Mesendoderm (in vitro differentiated cells): ENCODE measurements around the gene MYH7.
A peak's percentile ranks its signal among the peaks of the same experiment; 100 is the strongest.

Experiments used
- DNase-seq: peaks from one replicate; pipeline ENCODE4 v3.0.0; 2013
- H2AK5ac ChIP-seq: 2 replicates; pipeline ENCODE4 v1.6.1; 2013; ENCODE audit warnings: low read length, inconsistent platforms
- H2BK120ac ChIP-seq: 2 replicates; pipeline ENCODE4 v1.6.1; 2013; ENCODE audit warnings: low read depth, mild to moderate bottlenecking, low read length, moderate library complexity, mixed read lengths
- H2BK15ac ChIP-seq: replicated peaks from 2 replicates; pipeline ENCODE4 v1.6.1; 2013; ENCODE audit warnings: low read depth, mild to moderate bottlenecking, moderate library complexity
- H2BK5ac ChIP-seq: 2 replicates; pipeline ENCODE4 v1.6.1; 2013; ENCODE audit warnings: low read length, inconsistent platforms
- H3K18ac ChIP-seq: 2 replicates; pipeline ENCODE4 v1.6.1; 2013; ENCODE audit warnings: mild to moderate bottlenecking, low read length, mixed read lengths
- H3K23ac ChIP-seq: one replicate; pipeline ENCODE4 v1.6.1; 2013; ENCODE audit warnings: low read length
- H3K27ac ChIP-seq: 2 replicates; pipeline ENCODE4 v1.5.1; 2013; ENCODE audit warnings: low read depth, mild to moderate bottlenecking, inconsistent platforms, low read length, moderate library complexity
- H3K27me3 ChIP-seq: 2 replicates; pipeline ENCODE4 v1.6.1; 2013; ENCODE audit warnings: low read length, control low read depth, mild to moderate bottlenecking, inconsistent platforms; ENCODE audit not compliant: insufficient read depth, poor library complexity
- H3K36me3 ChIP-seq: 2 replicates; pipeline ENCODE4 v1.6.1; 2013; ENCODE audit warnings: low read length, inconsistent platforms; ENCODE audit not compliant: control insufficient read depth, insufficient read depth
- H3K4ac ChIP-seq: one replicate; pipeline ENCODE4 v1.6.1; 2013; ENCODE audit warnings: low read depth, mild to moderate bottlenecking, low read length, moderate library complexity
- H3K4me1 ChIP-seq: 2 replicates; pipeline ENCODE4 v1.6.1; 2013; ENCODE audit warnings: low read depth, low read length, inconsistent platforms; ENCODE audit not compliant: control insufficient read depth
- H3K4me2 ChIP-seq: 2 replicates; pipeline ENCODE4 v1.6.1; 2013; ENCODE audit warnings: low read length
- H3K4me3 ChIP-seq: 2 replicates; pipeline ENCODE4 v1.5.1; 2013; ENCODE audit warnings: mild to moderate bottlenecking, low read length
- H3K56ac ChIP-seq: one replicate; pipeline ENCODE4 v1.6.1; 2013; ENCODE audit warnings: low read length
- H3K79me1 ChIP-seq: 2 replicates; pipeline ENCODE4 v1.6.1; 2013; ENCODE audit warnings: low read length, inconsistent platforms
- H3K79me2 ChIP-seq: 2 replicates; pipeline ENCODE4 v1.6.1; 2013; ENCODE audit warnings: mild to moderate bottlenecking, low read length; ENCODE audit not compliant: control insufficient read depth, insufficient read depth
- H3K9ac ChIP-seq: 2 replicates; pipeline ENCODE4 v1.6.1; 2013; ENCODE audit warnings: low read length, inconsistent platforms
- H4K5ac ChIP-seq: one replicate; pipeline ENCODE4 v1.6.1; 2013; ENCODE audit warnings: low read length
- H4K8ac ChIP-seq: one replicate; pipeline ENCODE4 v1.6.1; 2013; ENCODE audit warnings: low read depth, mild to moderate bottlenecking, control low read depth, low read length, moderate library complexity
- WGBS: extraction: QIAGEN DNeasy Blood & Tissue Kit; methylation state at CpG from one replicate; pipeline ENCODE4 v1.1.7; 2013; ENCODE audit warnings: low lambda C conversion rate, missing lambda C conversion rate; ENCODE audit not compliant: insufficient coverage; ENCODE audit errors: extremely low coverage; 5-methylcytosine and 5-hydroxymethylcytosine counted together

MYH7 gene

GRCh38 chr14:23371865-23372264 is 63.6 kb downstream of the MYH7 start:
- no peak overlapping the region for H4K5ac ChIP-seq
- no peak overlapping the region for H4K8ac ChIP-seq
- no peaks in the 10 kb centered on the region for H3K36me3 ChIP-seq
- H2AK5ac ChIP-seq = no peak overlapping the region
- H3K23ac ChIP-seq = no peak overlapping the region
- no peak overlapping the region for H2BK120ac ChIP-seq
- no peak overlapping the region for H2BK15ac ChIP-seq
- no peak overlapping the region for H3K4me2 ChIP-seq
- no peak overlapping the region for H3K9ac ChIP-seq
- no peak overlapping the region for H3K4ac ChIP-seq
- no peak for DNase-seq
- H3K4me3 ChIP-seq = no peak overlapping the region
- H3K4me1 ChIP-seq = peaks cover 4% of the 10 kb centered on the region
- no peaks in the 10 kb centered on the region for H3K79me1 ChIP-seq
- no peak overlapping the region for H2BK5ac ChIP-seq
- no peaks in the 10 kb centered on the region for H3K27me3 ChIP-seq
- no peaks in the 10 kb centered on the region for H3K79me2 ChIP-seq
- no peak overlapping the region for H3K18ac ChIP-seq
- H3K56ac ChIP-seq = no peak overlapping the region
- WGBS = no CpG with 5 or more reads among the region's 1 CpG
- H3K27ac ChIP-seq = no peak overlapping the region

GRCh38 chr14:23370221-23370620 is 65.2 kb downstream of the MYH7 start:
- Histone ChIP-seq H2AK5ac (no peak overlapping the region), H2BK15ac (no peak overlapping the region), H3K9ac (no peak overlapping the region), H3K79me1 (no peaks in the 10 kb centered on the region), H3K27ac (no peak overlapping the region), H3K4me1 (peaks cover 2% of the 10 kb centered on the region), H3K56ac (no peak overlapping the region), H3K4me3 (no peak overlapping the region), H2BK5ac (no peak overlapping the region), H4K8ac (no peak overlapping the region), H3K23ac (no peak overlapping the region), H3K4me2 (no peak overlapping the region), H3K4ac (no peak overlapping the region), H4K5ac (no peak overlapping the region), H3K18ac (no peak overlapping the region), H2BK120ac (no peak overlapping the region), H3K79me2 (no peaks in the 10 kb centered on the region), H3K36me3 (no peaks in the 10 kb centered on the region), H3K27me3 (no peaks in the 10 kb centered on the region)
- WGBS = no CpG with 5 or more reads among the region's 1 CpG
- DNase-seq = no peak

- H2BK120ac ChIP-seq = no peak overlapping the region
- peak overlapping the region; percentile 71 for H2BK5ac ChIP-seq
- peak overlapping the region; percentile 55 for H3K4me2 ChIP-seq
- peaks cover 2% of the 10 kb centered on the region for H3K79me2 ChIP-seq
- no peak overlapping the region for H2AK5ac ChIP-seq
- no peak overlapping the region for H3K4me3 ChIP-seq
- peak overlapping the region; percentile 87 for H3K9ac ChIP-seq
- H3K56ac ChIP-seq = peak overlapping the region; percentile 93
- peak overlapping the region; percentile 39 for H3K4ac ChIP-seq
- DNase-seq = peak; percentile 94
- no peaks in the 10 kb centered on the region for H3K36me3 ChIP-seq
- no peak overlapping the region for H2BK15ac ChIP-seq
- H3K18ac ChIP-seq = peak overlapping the region; percentile 71
- H4K5ac ChIP-seq = no peak overlapping the region
- no CpG with 5 or more reads among the region's 34 CpGs for WGBS
- no peaks in the 10 kb centered on the region for H3K27me3 ChIP-seq
- peaks cover 11% of the 10 kb centered on the region for H3K79me1 ChIP-seq
- no peak overlapping the region for H3K23ac ChIP-seq
- H3K27ac ChIP-seq = peak overlapping the region; percentile 90
- no peak overlapping the region for H4K8ac ChIP-seq
- H3K4me1 ChIP-seq = peaks cover 5% of the 10 kb centered on the region
Measured at GRCh38 chr14:23366426-23366921, 69.0 kb downstream of the MYH7 start.

- H3K23ac ChIP-seq = peak overlapping the region; percentile 97
- H4K8ac ChIP-seq = peak overlapping the region; percentile 91
- H3K4me3 ChIP-seq = peak overlapping the region; percentile 80
- H3K18ac ChIP-seq = peak overlapping the region; percentile 98
- H3K4ac ChIP-seq = peak overlapping the region; percentile 98
- peak overlapping the region; percentile 33 for H2BK120ac ChIP-seq
- peak overlapping the region; percentile 40 for H4K5ac ChIP-seq
- H3K79me1 ChIP-seq = peaks cover 11% of the 10 kb centered on the region
- H3K27me3 ChIP-seq = no peaks in the 10 kb centered on the region
- H3K4me1 ChIP-seq = peaks cover 5% of the 10 kb centered on the region
- H3K9ac ChIP-seq = peak overlapping the region; percentile 97
- peak overlapping the region; percentile 86 for H2BK5ac ChIP-seq
- no peaks in the 10 kb centered on the region for H3K36me3 ChIP-seq
- H3K27ac ChIP-seq = peak overlapping the region; percentile 92
- no CpG with 5 or more reads among the region's 51 CpGs for WGBS
- H2AK5ac ChIP-seq = no peak overlapping the region
- peak; percentile 97 for DNase-seq
- no peak overlapping the region for H2BK15ac ChIP-seq
- H3K79me2 ChIP-seq = peaks cover 2% of the 10 kb centered on the region
- peak overlapping the region; percentile 97 for H3K56ac ChIP-seq
- H3K4me2 ChIP-seq = peak overlapping the region; percentile 92
Measured at GRCh38 chr14:23365732-23366425, 69.6 kb downstream of the MYH7 start.

- peak within 1 kb of the TSS; percentile 91 for H4K8ac ChIP-seq
- H2BK5ac ChIP-seq = peak within 1 kb of the TSS; percentile 86
- no peak within 1 kb of the TSS for H2BK15ac ChIP-seq
- peaks cover 11% of the 10 kb centered on the region for H3K79me1 ChIP-seq
- peak within 1 kb of the TSS; percentile 97 for H3K56ac ChIP-seq
- H3K23ac ChIP-seq = peak within 1 kb of the TSS; percentile 97
- peak; percentile 61 for DNase-seq
- no peaks in the 10 kb centered on the region for H3K36me3 ChIP-seq
- peak within 1 kb of the TSS; percentile 97 for H3K9ac ChIP-seq
- H4K5ac ChIP-seq = peak within 1 kb of the TSS; percentile 72
- H3K27ac ChIP-seq = peak within 1 kb of the TSS; percentile 92
- no CpG with 5 or more reads among the region's 74 CpGs for WGBS
- peak within 1 kb of the TSS; percentile 98 for H3K18ac ChIP-seq
- peaks cover 2% of the 10 kb centered on the region for H3K79me2 ChIP-seq
- H2BK120ac ChIP-seq = peak within 1 kb of the TSS; percentile 47
- H3K4ac ChIP-seq = peak within 1 kb of the TSS; percentile 98
- H3K4me3 ChIP-seq = peak within 1 kb of the TSS; percentile 80
- H3K4me1 ChIP-seq = peaks cover 5% of the 10 kb centered on the region
- H3K4me2 ChIP-seq = peak within 1 kb of the TSS; percentile 92
- H3K27me3 ChIP-seq = no peaks in the 10 kb centered on the region
- H2AK5ac ChIP-seq = peak within 1 kb of the TSS; percentile 50
Measured at GRCh38 chr14:23365036-23365731, 70.3 kb downstream of the MYH7 start, which contains the start of gene EFS. Gene EFS, minus strand, starts transcription at chr14:23365172. Its CDS starts 147 bp downstream, at chr14:23365025.
